Fibroblast of skin of right quadriceps (primary cell): Measurements from ENCODE around the gene HOXA10.

Experiments
- DNase-seq: peaks from one replicate; pipeline ENCODE4 v3.0.0-alpha.2; 2013

Gene HOXA10

GRCh38 chr7:27203365-27203953 is 29.3 kb upstream of the HOXA10 start:
- no peak for DNase-seq

- DNase-seq = no peak
Observed at GRCh38 chr7:27202862-27203134, 28.7 kb upstream of the HOXA10 start.

GRCh38 chr7:27202018-27202861 is 28.1 kb upstream of the HOXA10 start:
- DNase-seq = no peak

GRCh38 chr7:27201580-27202017 is 27.5 kb upstream of the HOXA10 start:
- DNase-seq = no peak

GRCh38 chr7:27200761-27201579 is 26.9 kb upstream of the HOXA10 start:
- DNase-seq = no peak

GRCh38 chr7:27199849-27200760 is 26.0 kb upstream of the HOXA10 start, which contains the start of gene HOXA13:
TSS of gene HOXA13 (minus strand) at chr7:27200091. CDS start at chr7:27200077, 14 bp downstream.
- DNase-seq = no peak

GRCh38 chr7:27198871-27199801 is 25.0 kb upstream of the HOXA10 start:
- no peak for DNase-seq

GRCh38 chr7:27198138-27198841 is 24.2 kb upstream of the HOXA10 start:
- DNase-seq = no peak

- DNase-seq = no peak
Observed at GRCh38 chr7:27197137-27198042, 23.3 kb upstream of the HOXA10 start.

GRCh38 chr7:27196287-27196767 is 22.2 kb upstream of the HOXA10 start:
- DNase-seq = peak; percentile 56

GRCh38 chr7:27194686-27195379 is 20.7 kb upstream of the HOXA10 start:
- no peak for DNase-seq

GRCh38 chr7:27194002-27194352 is 19.9 kb upstream of the HOXA10 start:
- no peak for DNase-seq

GRCh38 chr7:27193335-27194001 is 19.3 kb upstream of the HOXA10 start:
- DNase-seq = no peak

- DNase-seq = no peak
Observed at GRCh38 chr7:27192546-27193334, 18.6 kb upstream of the HOXA10 start.

- no peak for DNase-seq
Observed at GRCh38 chr7:27191833-27192545, 17.9 kb upstream of the HOXA10 start.

GRCh38 chr7:27191161-27191731 is 17.1 kb upstream of the HOXA10 start:
- DNase-seq = no peak
